GM18907 (cell line): Measurements from ENCODE around the gene AADACL2.

Experiments
- ATAC-seq: cut with Tn5 transposase; IDR thresholded peaks from one replicate; pipeline ENCODE4 v1.9.1; 2021; ENCODE audit warnings: mild to moderate bottlenecking, moderate library complexity; ENCODE audit not compliant: unreplicated experiment

The AADACL2 gene, protein sequence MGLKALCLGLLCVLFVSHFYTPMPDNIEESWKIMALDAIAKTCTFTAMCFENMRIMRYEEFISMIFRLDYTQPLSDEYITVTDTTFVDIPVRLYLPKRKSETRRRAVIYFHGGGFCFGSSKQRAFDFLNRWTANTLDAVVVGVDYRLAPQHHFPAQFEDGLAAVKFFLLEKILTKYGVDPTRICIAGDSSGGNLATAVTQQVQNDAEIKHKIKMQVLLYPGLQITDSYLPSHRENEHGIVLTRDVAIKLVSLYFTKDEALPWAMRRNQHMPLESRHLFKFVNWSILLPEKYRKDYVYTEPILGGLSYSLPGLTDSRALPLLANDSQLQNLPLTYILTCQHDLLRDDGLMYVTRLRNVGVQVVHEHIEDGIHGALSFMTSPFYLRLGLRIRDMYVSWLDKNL

DNA sequence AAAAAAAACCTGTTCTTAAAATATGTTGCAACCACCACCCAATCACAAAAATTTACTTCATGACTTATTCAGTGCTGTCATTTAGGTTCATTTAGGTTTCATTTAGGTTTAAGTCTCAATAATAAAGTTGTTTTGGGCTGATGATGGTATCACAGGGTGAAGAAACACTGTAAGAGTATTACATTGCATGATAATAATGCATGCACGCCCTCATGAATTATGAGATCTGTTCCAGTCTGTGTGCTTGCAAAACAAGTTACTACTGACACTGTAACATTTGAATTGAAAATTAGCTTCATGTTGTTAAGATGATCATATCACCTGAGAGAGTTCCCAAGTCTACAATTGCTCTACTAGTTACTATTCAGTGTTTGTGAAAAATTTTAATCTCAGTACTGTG, at the start of gene AADACL2:
Gene AADACL2 (plus strand): TSS at position 315 of the 400 bp plus-strand sequence. CDS start 109 bp downstream, outside the sequence.
- ATAC-seq: no peak

DNA sequence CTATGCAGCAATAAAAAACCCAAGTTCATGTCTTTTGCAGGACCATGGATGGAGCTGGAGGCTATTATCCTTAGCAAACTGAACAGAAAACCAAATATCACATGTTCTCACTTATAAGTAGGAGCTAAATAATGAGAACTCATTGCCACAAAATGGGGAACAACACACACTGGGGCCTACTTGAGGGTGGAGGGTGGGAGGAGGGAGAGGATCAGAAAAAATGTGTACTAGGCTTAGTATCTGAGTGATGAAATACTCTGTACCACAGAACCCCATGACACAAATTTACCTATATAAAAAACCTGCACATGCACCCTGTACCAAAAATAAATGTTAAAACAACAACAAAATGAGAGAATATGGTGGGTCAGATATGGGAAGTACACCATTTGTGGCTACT, 49.6 kb upstream of the AADACL2 start:
- no peak for ATAC-seq

DNA sequence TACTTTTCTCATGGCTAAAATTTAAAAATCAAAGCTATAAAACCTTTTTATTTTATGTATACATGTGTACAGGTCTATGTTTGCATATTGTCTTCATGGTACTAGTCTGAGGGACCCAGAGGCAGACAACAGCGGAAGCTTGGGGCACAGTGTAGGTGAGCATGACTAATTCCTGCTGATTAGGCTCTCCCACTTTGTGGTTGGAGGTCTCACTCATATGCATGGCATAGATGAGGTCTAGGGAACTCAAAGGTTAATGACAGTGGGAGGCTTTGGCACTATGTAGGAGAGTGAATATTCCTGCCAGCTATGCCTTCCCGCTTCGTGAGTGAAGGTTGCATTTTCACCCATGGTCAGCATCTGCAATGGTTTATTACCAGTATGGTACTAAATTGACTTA, 47.5 kb upstream of the AADACL2 start:
- ATAC-seq: no peak

DNA sequence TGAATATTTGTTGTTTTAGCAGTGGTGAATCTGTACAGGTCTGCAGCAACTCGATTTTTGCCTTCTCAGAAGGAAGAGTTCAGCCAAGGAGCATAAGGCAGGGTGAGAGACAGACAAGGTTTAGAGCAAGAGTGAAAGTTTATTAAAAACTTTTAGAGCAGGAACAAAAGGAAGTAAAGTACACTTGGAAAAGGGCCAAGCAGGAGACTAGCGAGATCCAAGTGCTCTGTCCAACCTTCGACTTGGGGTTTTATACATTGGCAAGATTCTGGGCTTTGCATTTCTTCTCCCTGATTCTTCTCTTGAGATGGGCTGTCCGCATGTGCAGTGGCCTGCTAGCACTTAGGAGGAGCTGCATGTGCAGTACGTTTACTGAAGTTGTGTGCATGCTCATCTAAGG, 46.7 kb upstream of the AADACL2 start:
- no peak for ATAC-seq

DNA sequence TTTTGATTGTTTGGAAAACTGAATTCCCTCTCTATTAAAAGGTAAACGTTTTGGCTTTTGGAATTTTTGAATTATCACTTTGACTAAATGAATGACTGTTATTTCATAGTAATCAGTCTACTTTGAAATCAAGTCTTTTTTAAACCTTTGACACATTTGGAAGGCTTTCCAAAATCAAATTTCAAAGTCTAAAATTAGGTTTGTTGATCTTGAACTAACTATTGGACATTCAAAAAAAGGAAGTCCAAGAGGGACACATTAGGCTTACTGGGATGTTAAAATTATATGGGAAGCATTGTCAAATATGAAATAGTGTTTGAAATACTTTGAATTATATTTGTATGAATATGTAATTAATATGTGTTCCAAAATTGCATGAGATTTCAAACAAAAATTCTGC, 45.2 kb upstream of the AADACL2 start:
- ATAC-seq: no peak

DNA sequence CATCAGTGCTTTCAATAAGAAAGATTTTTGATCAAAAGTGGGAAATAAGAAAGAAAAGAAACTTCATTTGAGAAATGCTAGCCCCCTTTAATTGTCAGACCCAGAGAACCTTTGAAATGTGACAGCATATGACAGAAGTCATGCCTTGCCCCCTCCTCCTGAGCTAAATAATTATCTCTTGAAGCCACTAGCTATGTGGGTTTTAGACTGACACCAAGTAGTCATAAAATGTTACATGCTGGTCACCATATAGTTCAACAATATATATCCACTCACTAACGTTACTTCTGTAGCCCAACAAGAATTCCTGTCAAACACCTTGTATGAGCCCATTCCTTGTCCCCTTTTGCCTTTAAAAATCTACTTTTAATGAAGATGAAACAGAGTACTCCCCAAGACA, 43.1 kb upstream of the AADACL2 start:
- no peak for ATAC-seq

DNA sequence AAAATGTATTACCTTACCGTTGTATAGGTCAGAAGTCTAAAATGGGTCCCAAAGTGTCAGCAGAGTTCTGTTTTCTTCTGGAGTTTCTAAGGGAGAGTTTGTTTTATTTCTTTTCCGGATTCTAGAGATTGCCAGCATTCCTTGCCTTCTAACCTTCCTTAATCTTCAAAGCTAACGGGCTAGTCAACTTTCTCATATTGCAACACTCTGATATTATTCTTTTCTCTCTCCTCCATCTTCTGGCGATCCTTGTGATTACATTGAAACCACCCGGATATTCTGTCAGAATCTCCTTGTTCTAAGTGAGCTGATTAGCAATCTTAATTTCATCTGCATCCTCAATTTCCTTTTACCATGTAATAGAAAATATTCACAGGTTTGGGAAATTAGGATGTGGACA, 36.2 kb upstream of the AADACL2 start:
- ATAC-seq: no peak

DNA sequence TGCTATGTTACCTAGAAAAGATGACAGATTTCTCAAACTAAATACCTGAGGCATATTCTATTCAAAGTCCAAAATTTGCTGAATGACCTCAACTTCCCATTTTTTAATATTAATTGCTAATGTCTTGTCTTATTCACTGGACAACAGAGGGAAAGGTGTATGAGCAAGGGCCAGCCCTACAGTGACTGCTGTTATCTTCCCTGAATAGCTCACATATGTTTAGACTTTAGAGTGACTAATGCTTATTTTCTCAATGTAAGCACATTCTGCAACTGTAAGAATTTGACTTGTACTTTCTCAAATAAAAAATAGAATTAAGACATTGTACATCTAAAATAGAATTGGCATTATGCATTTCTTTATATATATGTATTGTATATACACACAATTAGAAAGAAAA, 26.5 kb upstream of the AADACL2 start:
- no peak for ATAC-seq

DNA sequence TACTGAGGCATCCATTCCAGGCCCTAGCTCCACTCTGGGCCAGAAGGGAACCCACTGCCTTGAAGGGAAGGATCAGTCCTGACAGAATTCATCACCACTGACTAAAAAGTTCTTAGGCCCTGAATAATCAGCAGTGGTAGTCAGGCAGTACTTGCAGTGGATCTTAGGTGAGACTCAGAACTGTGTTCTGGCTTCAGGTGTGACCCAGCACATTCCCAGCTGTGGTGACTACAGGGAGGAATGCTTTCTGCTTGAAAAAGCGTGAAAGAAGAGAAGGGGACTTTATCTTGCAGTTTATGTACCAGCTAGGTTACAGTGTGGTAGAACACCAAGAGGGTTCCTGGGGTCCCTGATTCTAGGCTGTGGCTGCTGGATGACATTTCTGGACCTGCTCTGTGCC, 24.9 kb upstream of the AADACL2 start:
- ATAC-seq: no peak

DNA sequence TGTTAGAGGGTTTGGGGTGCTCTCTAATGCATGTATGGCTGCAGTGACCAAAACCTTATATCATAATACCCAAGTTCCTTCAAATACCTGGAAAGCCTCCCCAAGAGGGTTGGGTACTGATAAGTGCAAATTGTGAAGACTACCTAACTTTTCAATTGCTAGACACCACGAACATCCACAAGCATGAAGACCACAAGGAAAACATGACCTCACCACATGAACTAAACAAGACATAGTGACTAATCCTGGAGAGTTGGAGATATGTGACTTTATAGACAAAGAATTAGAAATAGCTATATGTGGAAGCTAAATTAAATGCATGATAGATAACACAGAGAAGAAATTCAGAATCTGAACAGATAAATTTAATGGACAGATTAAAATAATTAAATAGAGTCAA, 23.9 kb upstream of the AADACL2 start:
- ATAC-seq: no peak

DNA sequence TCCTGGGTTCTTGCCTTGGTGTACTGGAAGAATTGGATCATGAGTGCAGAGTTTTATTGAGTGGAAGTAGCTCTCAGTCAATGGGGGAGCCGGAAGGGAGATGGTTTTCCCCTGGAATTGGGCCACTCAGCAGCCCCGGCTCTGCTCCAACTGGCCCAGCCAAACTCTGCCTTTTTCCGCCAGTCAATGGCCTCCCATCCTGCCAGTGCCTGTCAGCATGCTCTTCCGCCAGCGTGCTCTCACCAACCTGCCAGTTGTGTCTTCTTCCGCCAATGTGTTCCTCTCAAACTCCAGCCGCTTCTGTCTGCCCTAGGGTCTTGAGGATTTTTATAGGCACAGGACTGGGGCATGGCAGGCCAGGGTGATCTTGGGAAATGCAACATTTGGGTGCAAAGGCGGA, 12.4 kb upstream of the AADACL2 start:
- no peak for ATAC-seq

DNA sequence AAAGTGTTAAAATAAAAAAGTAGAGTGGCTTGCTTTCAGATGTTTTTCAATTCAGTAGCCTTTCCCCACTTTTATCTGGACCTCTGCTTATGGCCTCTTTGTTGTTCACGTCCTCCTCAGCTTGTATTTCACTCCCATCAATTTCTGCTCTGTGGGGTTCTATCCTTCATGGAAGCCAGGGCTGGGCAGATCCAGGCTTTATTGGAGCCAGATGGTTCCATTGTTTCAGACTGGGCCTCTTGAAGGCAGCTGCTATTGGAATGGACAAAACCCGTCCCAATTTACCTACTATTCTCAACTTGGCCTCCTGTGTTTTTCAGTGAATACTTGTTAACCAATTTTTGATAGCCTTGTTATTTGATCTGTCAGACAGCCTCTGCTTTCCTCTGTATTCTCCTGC, 10.9 kb upstream of the AADACL2 start:
- ATAC-seq: no peak

DNA sequence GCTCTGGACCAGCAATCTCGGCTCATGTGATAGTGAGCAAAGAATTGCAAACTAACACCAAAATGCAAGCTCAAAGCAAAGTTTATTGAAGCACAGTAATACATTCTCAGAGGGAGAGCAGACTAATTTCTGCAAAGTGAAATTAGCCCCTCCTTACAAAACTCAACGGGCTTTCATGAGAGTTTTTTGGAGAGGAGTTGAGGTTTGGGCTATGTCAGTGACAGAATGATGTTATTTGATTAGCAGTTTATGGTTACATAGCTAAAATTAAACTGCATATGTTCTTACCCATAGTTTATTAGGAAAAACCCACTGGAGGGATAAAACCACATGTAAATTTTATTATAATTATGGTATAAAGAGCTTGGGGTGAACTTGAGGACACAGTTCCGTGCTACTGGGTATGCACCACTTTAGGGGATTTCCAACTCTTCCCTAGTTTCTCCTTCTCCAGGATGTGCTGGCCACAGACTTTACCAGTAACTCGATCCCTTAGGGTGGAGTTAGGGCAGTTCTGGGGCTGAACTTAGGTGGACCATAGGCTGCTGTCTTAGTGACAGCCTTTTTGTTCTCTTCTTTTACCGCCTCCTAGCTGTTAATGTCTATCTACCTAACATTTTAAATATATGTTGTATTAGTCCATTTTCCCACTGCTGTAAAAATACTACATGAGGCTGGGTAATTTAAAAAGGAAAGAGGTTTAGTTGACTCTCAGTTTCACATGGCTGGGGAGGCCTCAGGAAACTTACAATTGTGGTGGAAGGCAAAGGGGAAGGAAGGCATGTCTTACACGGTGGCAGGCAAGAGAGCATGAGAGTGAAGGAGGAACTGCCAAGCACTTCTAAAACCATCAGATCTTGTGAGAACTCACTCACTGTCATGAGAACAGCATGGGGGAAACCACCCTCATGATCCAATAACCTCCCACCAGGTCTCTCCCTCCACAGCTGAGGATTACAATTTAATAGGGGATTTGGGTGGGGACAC, 8.9 kb upstream of the AADACL2 start:
- no peak for ATAC-seq

DNA sequence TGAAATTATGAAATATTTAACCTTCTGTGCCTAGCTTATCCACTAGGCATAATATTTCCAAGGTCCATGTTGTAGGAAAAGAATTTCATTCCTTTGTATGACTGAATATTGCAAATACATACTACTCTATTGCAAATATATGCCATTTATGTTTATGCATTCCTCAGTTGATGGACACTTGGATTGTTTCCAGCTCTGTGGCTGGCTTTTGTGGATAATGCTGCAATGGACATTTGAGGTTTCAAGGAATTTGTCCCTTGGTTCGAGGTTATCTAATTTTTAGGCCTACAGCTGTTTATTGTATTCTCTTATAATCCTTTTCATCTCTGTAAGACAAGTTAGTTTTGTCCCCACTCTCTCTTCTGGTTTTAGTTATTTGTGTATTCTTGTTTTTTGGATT, 7.7 kb upstream of the AADACL2 start:
- no peak for ATAC-seq

DNA sequence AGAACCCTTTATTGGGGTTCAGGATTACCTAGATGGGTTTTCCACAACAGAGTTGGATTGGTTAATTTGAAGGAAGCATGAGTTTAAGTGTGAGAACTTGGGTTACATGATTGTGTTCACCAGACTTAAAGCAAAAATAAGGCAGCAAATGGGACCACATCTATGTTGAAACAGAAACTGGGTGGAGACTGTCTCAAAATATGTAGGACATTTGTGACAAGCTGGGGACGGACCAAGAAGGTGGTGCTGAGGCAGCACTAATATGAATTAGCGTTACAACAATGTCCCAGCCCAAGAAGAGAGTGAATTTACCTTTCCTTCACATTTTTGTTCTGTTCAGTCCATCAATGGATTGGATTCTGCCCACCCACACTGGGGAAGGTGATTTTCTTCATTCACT, 866 bp upstream of the AADACL2 start:
- no peak for ATAC-seq

DNA sequence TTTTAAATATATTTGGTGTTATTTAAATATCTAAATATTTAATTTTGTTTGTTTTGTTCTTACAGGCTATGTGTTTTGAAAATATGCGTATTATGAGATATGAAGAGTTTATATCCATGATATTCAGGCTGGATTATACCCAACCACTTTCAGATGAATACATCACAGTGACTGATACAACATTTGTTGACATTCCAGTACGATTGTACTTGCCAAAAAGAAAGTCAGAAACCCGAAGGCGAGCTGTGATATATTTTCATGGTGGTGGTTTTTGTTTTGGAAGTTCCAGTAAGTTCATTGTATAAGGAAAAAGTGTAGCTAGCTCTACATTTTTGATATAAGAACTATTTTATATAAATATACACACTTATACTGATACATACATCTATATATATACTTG, 6.9 kb downstream of the AADACL2 start:
- no peak for ATAC-seq

DNA sequence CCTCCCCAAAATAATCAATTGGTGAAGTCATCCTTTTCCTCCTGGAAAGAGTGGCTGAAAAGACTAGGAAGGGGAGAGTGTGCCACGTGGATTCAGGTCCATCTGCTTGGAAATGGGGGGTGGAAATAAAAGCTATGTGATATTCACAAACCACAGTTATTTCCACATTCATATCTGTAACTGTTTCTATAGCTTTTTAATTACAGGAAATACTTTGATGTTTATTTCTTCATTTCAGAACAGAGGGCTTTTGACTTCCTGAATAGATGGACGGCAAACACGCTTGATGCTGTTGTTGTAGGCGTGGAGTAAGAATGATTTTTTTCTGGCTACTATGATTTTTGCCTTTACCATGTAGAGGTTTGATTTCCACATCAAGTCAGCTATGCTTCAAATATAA, 10.1 kb downstream of the AADACL2 start:
- no peak for ATAC-seq

DNA sequence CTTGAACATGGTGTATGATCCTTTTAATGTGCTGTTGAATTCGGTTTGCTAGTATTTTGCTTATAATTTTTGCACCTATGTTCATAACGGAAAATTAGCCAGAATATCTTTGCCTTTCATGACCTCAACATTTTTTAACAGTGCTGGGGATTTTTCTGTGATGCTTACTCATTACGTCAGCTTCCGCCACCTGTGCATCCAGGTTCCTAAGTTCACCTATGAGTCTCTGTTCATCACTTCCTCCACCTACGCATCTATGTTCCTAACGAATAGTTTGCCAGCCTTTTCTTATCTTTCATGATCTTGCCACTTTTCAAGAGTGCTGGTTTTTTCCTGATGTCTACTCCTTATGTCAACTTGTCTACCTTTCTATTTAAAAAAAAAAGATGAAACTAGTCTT, 16.5 kb downstream of the AADACL2 start:
- ATAC-seq: no peak

DNA sequence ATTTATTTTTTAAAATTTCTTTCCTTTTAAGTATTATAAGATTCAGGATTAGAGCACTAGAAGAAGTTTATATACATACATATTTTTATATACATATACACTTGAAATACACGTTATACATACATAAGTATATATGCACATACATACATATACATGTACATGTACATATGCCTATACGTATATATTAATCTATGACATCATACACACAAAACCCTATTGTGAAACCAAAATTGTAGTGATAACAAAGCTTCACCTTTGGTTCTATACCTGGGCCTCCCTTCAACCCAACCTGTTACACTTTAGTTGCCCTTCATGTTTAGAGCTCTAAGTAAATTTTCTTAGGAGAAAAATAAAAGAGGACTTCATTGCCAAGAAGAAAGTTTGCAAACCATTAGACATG, 17.0 kb downstream of the AADACL2 start:
- no peak for ATAC-seq

DNA sequence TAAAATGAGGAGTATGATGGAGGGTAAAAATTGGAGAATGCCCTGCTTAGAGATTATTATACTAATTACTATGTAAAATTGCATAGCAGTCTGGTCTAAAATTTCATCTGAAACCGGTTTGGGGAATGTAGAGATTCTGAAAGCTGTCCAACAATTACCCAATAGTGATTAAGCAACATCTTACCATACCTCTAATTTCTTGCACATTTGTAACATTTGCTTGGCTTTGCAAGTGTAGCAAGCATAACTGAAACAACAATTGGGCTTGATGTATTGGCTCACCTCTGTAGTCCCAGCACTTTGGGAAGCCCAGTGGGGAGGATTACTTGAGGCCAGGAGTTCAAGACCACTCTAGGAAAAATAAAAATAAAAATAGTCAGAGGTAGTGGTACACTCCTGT, 17.4 kb downstream of the AADACL2 start:
- no peak for ATAC-seq

DNA sequence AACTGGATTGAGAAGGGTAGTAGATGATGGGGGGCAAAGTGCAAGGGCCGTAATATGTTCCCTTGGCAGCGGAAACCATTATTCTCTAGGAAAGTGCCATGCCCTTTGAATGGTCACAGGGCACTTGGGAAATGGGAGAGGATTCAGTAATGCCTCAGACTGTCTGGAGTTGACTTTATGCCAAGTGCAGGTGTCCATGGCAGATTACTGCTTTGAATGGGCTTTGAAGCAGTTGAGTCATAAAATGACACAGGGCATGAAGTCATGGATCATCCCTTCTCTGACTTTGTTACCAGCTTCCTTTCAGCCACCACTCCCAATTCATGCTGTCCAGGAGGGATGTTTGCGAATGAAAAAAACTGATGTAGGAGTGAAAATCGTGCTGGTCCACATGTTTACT, 20.1 kb downstream of the AADACL2 start:
- no peak for ATAC-seq

DNA sequence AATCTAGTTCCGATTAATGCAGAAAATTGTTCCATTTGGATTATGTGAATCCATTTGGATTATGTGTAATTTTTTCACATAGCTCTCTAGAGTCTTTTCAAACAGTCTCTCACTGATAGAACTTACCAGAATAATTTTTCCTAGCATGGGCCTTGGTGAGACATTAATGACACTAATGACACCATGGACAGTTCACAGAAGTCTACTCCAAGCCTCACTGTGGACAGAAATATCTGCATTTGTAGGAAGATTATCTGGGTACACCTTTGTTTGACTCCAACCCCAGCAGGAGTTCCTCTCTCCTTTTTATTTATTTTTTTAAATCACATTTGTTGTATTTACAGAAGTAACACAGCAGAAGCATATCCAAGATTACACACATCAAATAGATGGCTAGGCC, 27.9 kb downstream of the AADACL2 start:
- ATAC-seq: no peak
